Keratinocyte (primary cell): ENCODE data around the gene CCDC175. TPM values are rescaled to one million over a fixed set of nuclear protein-coding genes. Genes with fewer than 3 reads are reported as not detected.

Experiments
- DNase-seq: peaks from one replicate; pipeline ENCODE4 v3.0.0-alpha.2; 2011; ENCODE audit warnings: low read depth, missing footprints, low spot score
- FAIRE-seq: peaks from 2 replicates; lab custom pipeline; 2011; peaks lifted over from hg19 to GRCh38; lab: Jason Lieb, UNC
- H2AFZ ChIP-seq: 2 replicates; pipeline ENCODE4 v1.6.0; 2012; ENCODE audit warnings: low read length, control low read depth, inconsistent platforms; ENCODE audit not compliant: control insufficient read depth
- H3K27ac ChIP-seq: 2 replicates; pipeline ENCODE4 v1.5.1; 2011; ENCODE audit warnings: low read length; ENCODE audit not compliant: control insufficient read depth, insufficient read depth
- H3K27me3 ChIP-seq: 3 replicates; pipeline ENCODE4 v1.6.0; 2011; ENCODE audit warnings: low read length; ENCODE audit not compliant: control insufficient read depth, insufficient read depth; ENCODE audit errors: extremely low read depth
- H3K36me3 ChIP-seq, 2 experiments: 2 replicates in 1 of 2; 3 replicates in 1 of 2; pipeline ENCODE4 v1.5.1; 2011; ENCODE audit warnings: low read length in 2 of 2, mild to moderate bottlenecking in 1 of 2; ENCODE audit not compliant: control insufficient read depth in 2 of 2, insufficient read depth in 2 of 2; ENCODE audit errors: extremely low read depth in 1 of 2
- H3K4me1 ChIP-seq: 3 replicates; pipeline ENCODE4 v1.5.1; 2011; ENCODE audit warnings: low read length; ENCODE audit not compliant: control insufficient read depth, insufficient read depth; ENCODE audit errors: extremely low read depth
- H3K4me2 ChIP-seq: 3 replicates; pipeline ENCODE4 v1.6.0; 2011; ENCODE audit warnings: low read depth, low read length; ENCODE audit not compliant: control insufficient read depth, insufficient read depth; ENCODE audit errors: extremely low read depth
- H3K4me3 ChIP-seq, 3 experiments: fragments of 200-600 bp in 1 of 3; sonication (generic) in 1 of 3; 2 replicates in 2 of 3; 3 replicates in 1 of 3; pipeline ENCODE4 v1.5.1; 2011 to 2016; ENCODE audit warnings: low read length in 3 of 3, mild to moderate bottlenecking in 3 of 3, control low read depth in 2 of 3, inconsistent platforms in 1 of 3, low read depth in 1 of 3, mixed read lengths in 1 of 3, mixed run types in 1 of 3, moderate library complexity in 1 of 3; ENCODE audit not compliant: control insufficient read depth in 2 of 3, insufficient read depth in 2 of 3; ENCODE audit errors: extremely low read depth in 1 of 3
- H3K79me2 ChIP-seq: 2 replicates; pipeline ENCODE4 v1.6.0; 2012; ENCODE audit warnings: low read length; ENCODE audit not compliant: control insufficient read depth, insufficient read depth
- H3K9ac ChIP-seq: 3 replicates; pipeline ENCODE4 v1.6.0; 2011; ENCODE audit warnings: low read length; ENCODE audit not compliant: control insufficient read depth, insufficient read depth; ENCODE audit errors: extremely low read depth
- H3K9me1 ChIP-seq: 3 replicates; pipeline ENCODE4 v1.6.0; 2011; ENCODE audit warnings: low read length; ENCODE audit not compliant: control insufficient read depth, insufficient read depth; ENCODE audit errors: extremely low read depth
- H3K9me3 ChIP-seq: 2 replicates; pipeline ENCODE4 v1.5.1; 2012; ENCODE audit warnings: low read depth, low read length; ENCODE audit not compliant: control insufficient read depth
- H4K20me1 ChIP-seq: 3 replicates; pipeline ENCODE4 v1.6.0; 2011; ENCODE audit warnings: low read length; ENCODE audit not compliant: control insufficient read depth, insufficient read depth; ENCODE audit errors: extremely low read depth
- EZH2 ChIP-seq: IDR thresholded peaks from one replicate; pipeline ENCODE4 v1.6.1; 2012; ENCODE audit warnings: inconsistent platforms, mild to moderate bottlenecking, low read length, moderate library complexity
- dilution Hi-C: fragments of 300-500 bp; cut with MboI; formaldehyde crosslinking; loops from one replicate; pipeline ENCODE4 v1.7.0; 2020; ENCODE audit warnings: low sequenced_read_pairs; ENCODE audit not compliant: extremely low pct_ligation_motif_present
- polyA plus RNA-seq, 5 experiments: library from polyadenylated mRNA; depleted of rRNA in 3 of 5; stranded (reverse) in 3 of 5; stranded (forward) in 1 of 5; unstranded in 1 of 5; fragments of >200 nt; gene quantifications; 1 replicate in 1 of 5; 2 replicates in 3 of 5; 3 replicates in 1 of 5; pipeline versions ENCODE4 v1.2.1 to v1.2.3, GENCODE V29; 2011 to 2012; ENCODE audit warnings: missing spikeins in 2 of 5, low read depth in 1 of 5, low replicate concordance in 1 of 5
- TF ChIP-seq, protein P1 (sequence below), 3 experiments: IDR thresholded peaks in 1 of 3; conservative IDR thresholded peaks in 1 of 3; optimal IDR thresholded peaks in 1 of 3; 2 replicates in 2 of 3; 3 replicates in 1 of 3; pipeline versions ENCODE3 to v1.5.1; 2011; ENCODE audit warnings: low read length in 3 of 3, mild to moderate bottlenecking in 3 of 3, moderate library complexity in 2 of 3, control low read depth in 1 of 3, inconsistent platforms in 1 of 3; ENCODE audit not compliant: insufficient read depth in 2 of 3; ENCODE audit errors: extremely low read depth in 1 of 3

The CCDC175 gene
- polyA plus RNA-seq, 1 donor (not counting 4 experiments of a cell fraction or from before 2014, with no cell fraction given), result not detected

DNA sequence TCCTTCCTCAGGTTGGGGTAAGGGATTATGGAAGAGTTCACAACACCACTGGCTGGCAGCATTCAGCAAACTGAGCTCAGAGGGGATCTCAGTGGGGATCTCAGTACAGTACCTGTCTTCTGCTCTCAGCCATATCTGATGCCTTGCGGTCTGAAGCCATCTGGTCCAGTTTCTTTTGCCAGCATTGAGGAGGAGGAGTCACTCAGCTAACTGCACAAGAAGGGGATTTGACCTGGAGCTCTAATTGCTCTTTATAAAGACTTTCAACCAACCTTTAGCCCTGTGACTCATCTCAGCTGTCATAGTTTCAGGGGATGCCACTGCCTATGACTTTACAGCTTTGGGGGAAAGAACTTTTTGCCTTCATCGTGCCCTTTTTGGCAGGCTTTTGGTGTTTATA lies 47.4 kb downstream of the CCDC175 start:
- DNase-seq (no peak), FAIRE-seq (no peak)
- Histone ChIP-seq H3K36me3 (no peaks in the 10 kb centered on the region), H4K20me1 (no peaks in the 10 kb centered on the region), H3K4me2 (no peak overlapping the region), H3K27ac (no peak overlapping the region), H3K4me3 (no peak overlapping the region), H3K4me1 (no peaks in the 10 kb centered on the region), H3K9ac (no peak overlapping the region), H2AFZ (no peak overlapping the region), H3K9me3 (no peaks in the 10 kb centered on the region), H3K79me2 (no peaks in the 10 kb centered on the region), H3K9me1 (no peaks in the 10 kb centered on the region), H3K27me3 (no peaks in the 10 kb centered on the region)
- dilution Hi-C loops, result no loop called here
- TF ChIP-seq, protein P1, sequence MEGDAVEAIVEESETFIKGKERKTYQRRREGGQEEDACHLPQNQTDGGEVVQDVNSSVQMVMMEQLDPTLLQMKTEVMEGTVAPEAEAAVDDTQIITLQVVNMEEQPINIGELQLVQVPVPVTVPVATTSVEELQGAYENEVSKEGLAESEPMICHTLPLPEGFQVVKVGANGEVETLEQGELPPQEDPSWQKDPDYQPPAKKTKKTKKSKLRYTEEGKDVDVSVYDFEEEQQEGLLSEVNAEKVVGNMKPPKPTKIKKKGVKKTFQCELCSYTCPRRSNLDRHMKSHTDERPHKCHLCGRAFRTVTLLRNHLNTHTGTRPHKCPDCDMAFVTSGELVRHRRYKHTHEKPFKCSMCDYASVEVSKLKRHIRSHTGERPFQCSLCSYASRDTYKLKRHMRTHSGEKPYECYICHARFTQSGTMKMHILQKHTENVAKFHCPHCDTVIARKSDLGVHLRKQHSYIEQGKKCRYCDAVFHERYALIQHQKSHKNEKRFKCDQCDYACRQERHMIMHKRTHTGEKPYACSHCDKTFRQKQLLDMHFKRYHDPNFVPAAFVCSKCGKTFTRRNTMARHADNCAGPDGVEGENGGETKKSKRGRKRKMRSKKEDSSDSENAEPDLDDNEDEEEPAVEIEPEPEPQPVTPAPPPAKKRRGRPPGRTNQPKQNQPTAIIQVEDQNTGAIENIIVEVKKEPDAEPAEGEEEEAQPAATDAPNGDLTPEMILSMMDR (optimal IDR thresholded peaks at IDR 0.05 in 1 of 3, IDR thresholded peaks at IDR 0.05 in 1 of 3, conservative IDR thresholded peaks at IDR 0.05 in 1 of 3; ENCODE audit: extremely low read depth in 1 of 3, insufficient read depth in 2 of 3, low read length in 3 of 3), result no peak
- no peak for TF ChIP-seq EZH2

DNA sequence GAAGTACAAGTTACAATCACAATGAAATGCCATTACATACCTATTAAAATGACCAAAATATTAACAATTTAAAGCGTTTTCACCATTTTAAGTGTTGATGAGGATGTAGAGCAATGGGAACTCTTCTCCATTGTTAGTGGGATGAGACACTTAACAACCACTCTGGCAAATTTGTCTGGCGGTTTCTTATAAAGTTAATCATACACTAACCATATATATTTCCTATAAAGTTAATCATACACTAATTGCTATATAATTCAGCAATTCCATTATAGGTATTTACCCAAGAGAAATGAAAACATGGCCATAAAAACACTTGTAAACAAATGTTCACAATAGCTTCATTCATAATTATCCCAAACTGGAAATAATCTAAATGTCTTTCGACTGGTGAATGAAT lies 56.4 kb downstream of the CCDC175 start:
- DNase-seq (no peak), FAIRE-seq (no peak)
- Histone ChIP-seq H3K9me1 (no peaks in the 10 kb centered on the region), H3K4me2 (no peak overlapping the region), H3K27ac (no peak overlapping the region), H3K27me3 (no peaks in the 10 kb centered on the region), H3K4me3 (no peak overlapping the region), H3K9ac (no peak overlapping the region), H3K9me3 (no peaks in the 10 kb centered on the region), H3K36me3 (no peaks in the 10 kb centered on the region), H4K20me1 (no peaks in the 10 kb centered on the region), H2AFZ (no peak overlapping the region), H3K4me1 (no peaks in the 10 kb centered on the region), H3K79me2 (no peaks in the 10 kb centered on the region)
- dilution Hi-C loops, result no loop called here
- no peak for TF ChIP-seq EZH2
- TF ChIP-seq, protein P1 (optimal IDR thresholded peaks at IDR 0.05 in 1 of 3, IDR thresholded peaks at IDR 0.05 in 1 of 3, conservative IDR thresholded peaks at IDR 0.05 in 1 of 3; ENCODE audit: extremely low read depth in 1 of 3, insufficient read depth in 2 of 3, low read length in 3 of 3), result no peak
